ENCODE results near the gene B3GLCT. TPM values are rescaled to one million over a fixed set of nuclear protein-coding genes. Genes with fewer than 3 reads are reported as not detected.

B3GLCT gene
- total RNA-seq, 1 experiment from 2014 or later: 12.2 TPM

DNA sequence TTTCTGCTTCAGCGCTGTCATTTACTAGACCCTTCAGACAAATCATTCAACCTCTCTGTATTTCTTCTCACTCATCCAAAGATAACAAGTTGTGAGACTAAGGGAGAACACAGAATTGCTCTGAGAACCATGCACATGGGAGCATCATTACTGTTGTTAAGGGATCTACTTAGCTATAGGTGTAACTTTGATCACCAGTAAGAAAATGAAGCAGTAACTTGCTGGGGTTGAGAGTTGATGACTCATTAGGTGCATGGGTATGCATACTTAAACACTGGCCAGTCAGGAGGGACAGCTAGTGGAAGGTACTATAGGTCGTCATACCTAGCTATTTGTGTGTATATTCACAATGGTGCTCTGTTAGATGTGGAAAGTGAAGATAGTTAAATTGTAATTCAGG, 61.5 kb downstream of the B3GLCT start:
- Histone ChIP-seq H3K27me3 (no peaks in the 10 kb centered on the region), H3K27ac (no peak overlapping the region), H3K36me3 (no peaks in the 10 kb centered on the region; the same call in 1 of the 2 replicates), H3K4me1 (no peaks in the 10 kb centered on the region), H3K4me3 (no peak overlapping the region), H3K9me3 (replicated peaks) (peaks cover 3% of the 10 kb centered on the region; the same call in 1 of the 2 replicates)
- no peak for DNase-seq

DNA sequence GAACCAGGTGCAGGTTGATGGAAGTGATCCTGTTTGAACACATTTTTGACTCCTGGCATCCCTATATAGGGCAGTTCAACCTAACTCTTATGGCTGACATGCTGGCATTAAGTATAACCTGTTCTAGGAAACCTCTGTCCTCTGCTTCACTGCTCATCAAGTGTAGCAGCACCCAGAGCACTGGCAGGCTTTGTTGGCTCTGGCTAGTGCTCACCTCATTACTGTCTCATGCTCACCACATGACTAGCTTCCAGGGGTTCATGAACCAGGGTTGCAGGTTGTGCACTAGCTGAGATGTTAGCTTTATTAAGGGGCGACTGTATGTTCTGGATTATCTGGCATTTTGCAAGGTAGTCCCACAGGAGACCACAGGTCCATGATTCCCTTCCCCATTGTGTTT, 63.6 kb downstream of the B3GLCT start:
- H3K36me3 ChIP-seq: no peaks in the 10 kb centered on the region; the same call in 1 of the 2 replicates
- no peaks in the 10 kb centered on the region for H3K4me1 ChIP-seq
- H3K9me3 ChIP-seq (replicated peaks): no peaks in the 10 kb centered on the region; the same call in 1 of the 2 replicates
- no peaks in the 10 kb centered on the region for H3K27me3 ChIP-seq
- no peak overlapping the region for H3K4me3 ChIP-seq
- DNase-seq: no peak
- no peak overlapping the region for H3K27ac ChIP-seq

DNA sequence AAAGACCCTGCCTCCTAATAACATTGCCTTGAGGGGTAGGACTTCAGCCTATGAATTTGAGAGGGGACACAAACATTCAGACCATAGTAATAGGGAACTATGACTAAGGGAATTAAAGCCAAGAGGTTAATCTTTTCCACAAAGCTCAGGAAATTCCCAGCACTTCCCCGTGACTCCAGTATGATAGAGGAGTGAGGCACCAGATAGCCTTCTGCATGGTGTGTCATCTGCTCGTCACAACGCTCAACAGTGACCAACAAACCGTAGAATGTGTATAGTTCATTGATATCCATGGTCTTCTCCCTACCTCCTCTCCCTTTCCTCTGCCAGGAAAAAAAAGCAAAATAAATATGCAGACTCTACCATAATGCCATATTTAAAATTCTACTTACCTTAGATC, 64.4 kb downstream of the B3GLCT start:
- Histone ChIP-seq H3K36me3 (no peaks in the 10 kb centered on the region; the same call in 1 of the 2 replicates), H3K4me3 (no peak overlapping the region), H3K27me3 (no peaks in the 10 kb centered on the region), H3K9me3 (replicated peaks) (no peaks in the 10 kb centered on the region), H3K4me1 (no peaks in the 10 kb centered on the region), H3K27ac (no peak overlapping the region)
- no peak for DNase-seq

DNA sequence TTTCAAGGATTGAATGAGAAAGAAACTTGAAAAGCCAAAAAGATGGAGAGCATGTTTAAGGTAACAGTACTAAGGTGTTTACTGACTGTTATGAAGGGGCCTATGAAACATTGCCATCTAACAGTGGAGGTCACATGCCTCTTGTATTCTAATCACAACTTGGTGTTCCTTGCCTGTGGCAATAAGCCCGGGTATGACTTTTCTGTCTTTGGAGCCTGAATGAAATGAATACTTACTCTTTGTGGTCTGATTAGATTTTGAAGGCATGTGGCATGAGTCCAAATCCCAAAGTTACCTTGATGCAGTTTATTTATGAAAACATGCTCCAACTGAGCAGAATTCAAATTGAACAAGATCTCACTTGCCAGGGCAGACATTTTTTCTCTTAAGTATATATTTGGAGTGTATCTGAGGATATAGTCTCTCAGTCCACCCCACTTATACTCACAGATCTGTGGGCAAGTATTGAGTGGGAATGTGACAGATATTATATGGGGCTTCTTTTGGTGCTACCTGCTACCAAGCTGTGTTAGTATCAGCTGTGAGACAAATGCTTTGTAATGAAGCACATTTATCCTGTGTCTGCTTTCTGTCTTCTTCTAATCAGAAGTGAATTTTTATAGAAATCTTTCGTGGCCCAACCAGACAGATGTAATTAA, 67.5 kb downstream of the B3GLCT start:
- Histone ChIP-seq H3K4me3 (no peak overlapping the region), H3K36me3 (no peaks in the 10 kb centered on the region), H3K9me3 (replicated peaks) (no peaks in the 10 kb centered on the region), H3K27me3 (no peaks in the 10 kb centered on the region), H3K4me1 (no peaks in the 10 kb centered on the region), H3K27ac (no peak overlapping the region)
- DNase-seq: no peak

DNA sequence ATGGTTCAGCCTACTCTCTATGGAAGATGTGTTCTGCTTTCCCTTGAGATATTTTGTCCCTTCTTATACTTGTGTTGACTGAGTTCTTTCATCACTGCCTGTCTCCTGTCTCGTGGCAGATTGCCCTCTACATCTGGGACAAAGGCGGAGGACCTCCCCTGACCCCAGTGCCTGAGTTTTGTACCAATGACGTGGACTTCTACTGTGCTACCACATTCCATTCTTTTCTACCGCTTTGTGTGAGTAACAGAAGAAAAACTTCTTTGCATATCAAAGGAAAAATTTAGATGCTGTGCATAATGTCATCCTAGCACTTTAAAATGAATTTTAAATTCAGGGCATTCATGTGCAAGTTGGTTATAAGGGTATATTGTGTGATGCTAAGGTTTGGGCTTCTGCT, 74.6 kb downstream of the B3GLCT start:
- Histone ChIP-seq H3K9me3 (replicated peaks) (no peaks in the 10 kb centered on the region), H3K4me1 (no peaks in the 10 kb centered on the region), H3K4me3 (no peak overlapping the region), H3K27ac (no peak overlapping the region), H3K27me3 (no peaks in the 10 kb centered on the region), H3K36me3 (no peaks in the 10 kb centered on the region)
- no peak for DNase-seq

- Histone ChIP-seq H3K36me3 (no peaks in the 10 kb centered on the region), H3K27ac (no peak overlapping the region), H3K27me3 (no peaks in the 10 kb centered on the region), H3K4me3 (no peak overlapping the region), H3K4me1 (no peaks in the 10 kb centered on the region), H3K9me3 (replicated peaks) (0 out of 2 replicates have a peak, but pooled peaks cover 3% of the 10 kb centered on the region)
- no peak for DNase-seq
Observed at GRCh38 chr13:31276421-31276820, 76.6 kb downstream of the B3GLCT start.

DNA sequence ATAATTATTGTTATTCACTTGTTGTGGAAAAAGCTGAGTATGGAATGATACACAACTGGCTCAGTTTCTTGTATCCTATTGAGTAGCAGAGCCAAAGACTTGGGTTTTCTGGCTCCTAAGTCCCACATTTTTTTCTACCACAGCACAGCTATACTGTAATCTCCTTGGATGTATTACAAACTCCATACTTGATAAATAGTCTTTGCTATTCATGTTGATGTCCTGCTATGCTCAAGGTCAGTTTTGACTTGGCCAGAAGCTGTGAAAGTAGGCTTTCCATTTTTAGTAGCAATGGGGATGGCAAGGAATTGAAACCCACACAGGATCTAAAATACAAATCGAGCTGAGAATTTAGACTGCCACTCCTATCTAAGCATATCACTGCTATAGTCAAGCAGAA, 79.1 kb downstream of the B3GLCT start:
- Histone ChIP-seq H3K9me3 (replicated peaks) (0 out of 2 replicates have a peak, but pooled peaks cover 3% of the 10 kb centered on the region), H3K4me3 (no peak overlapping the region), H3K4me1 (no peaks in the 10 kb centered on the region), H3K27ac (no peak overlapping the region), H3K36me3 (no peaks in the 10 kb centered on the region), H3K27me3 (no peaks in the 10 kb centered on the region)
- no peak for DNase-seq

DNA sequence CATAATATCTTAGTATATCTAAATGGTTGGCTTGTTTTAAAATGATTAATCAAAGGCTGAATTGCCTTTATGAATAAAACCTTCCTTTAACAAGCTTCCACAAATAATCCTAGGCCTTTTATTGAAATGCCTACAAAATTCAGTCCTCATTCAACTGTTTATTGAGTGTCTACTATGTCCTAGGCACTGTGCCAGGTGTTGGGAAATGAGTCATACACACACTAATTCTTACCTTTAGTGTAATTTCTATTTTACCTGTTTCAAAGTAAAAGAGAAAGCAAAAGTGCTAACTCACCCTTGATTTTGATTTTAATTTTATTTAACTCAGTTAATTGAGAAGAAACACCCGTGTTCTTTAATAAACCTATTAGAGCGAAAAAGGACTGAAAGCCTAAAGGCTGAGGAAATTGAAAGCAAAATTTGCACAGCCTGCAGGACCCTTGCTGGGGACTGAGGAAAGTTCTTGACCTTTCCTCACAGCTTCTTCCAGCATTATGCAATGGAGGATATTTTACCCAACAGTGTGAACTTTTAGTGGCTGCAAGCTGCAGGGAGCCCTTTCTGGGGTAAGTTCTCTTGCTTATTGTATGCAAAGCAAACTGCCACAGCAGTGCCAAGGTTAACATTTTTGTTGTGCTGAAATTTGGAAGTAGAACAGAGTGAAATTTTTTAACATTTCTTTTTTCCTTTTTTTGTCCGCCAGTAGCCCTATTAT, 83.1 kb downstream of the B3GLCT start:
- Histone ChIP-seq H3K27me3 (no peaks in the 10 kb centered on the region), H3K36me3 (no peaks in the 10 kb centered on the region), H3K27ac (no peak overlapping the region), H3K4me1 (no peaks in the 10 kb centered on the region), H3K9me3 (replicated peaks) (0 out of 2 replicates have a peak, but pooled peaks cover 3% of the 10 kb centered on the region), H3K4me3 (no peak overlapping the region)
- DNase-seq: no peak

DNA sequence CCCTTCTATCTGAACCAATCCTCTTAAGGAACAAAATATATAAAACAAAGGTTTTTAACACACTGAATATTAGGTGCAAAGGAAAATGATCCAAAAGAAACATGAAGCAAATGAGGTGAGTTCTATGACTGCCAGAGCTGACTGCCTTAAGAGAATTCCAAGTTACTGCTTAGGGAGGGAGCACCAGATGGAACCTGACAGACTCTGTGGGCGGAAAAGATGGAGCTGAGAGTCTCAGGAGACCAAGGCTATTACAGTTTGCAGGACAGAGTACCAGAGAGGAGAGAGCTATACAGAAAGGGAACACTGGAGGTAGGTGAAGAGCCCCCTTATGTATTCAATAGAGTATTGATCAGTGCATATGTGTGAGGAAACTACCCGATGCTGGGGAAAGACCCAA, 87.2 kb downstream of the B3GLCT start:
- H3K27me3 ChIP-seq: no peaks in the 10 kb centered on the region
- H3K27ac ChIP-seq: no peak overlapping the region
- no peak for DNase-seq
- H3K36me3 ChIP-seq: no peaks in the 10 kb centered on the region
- no peak overlapping the region for H3K4me3 ChIP-seq
- no peaks in the 10 kb centered on the region for H3K9me3 ChIP-seq (replicated peaks)
- H3K4me1 ChIP-seq: no peaks in the 10 kb centered on the region

DNA sequence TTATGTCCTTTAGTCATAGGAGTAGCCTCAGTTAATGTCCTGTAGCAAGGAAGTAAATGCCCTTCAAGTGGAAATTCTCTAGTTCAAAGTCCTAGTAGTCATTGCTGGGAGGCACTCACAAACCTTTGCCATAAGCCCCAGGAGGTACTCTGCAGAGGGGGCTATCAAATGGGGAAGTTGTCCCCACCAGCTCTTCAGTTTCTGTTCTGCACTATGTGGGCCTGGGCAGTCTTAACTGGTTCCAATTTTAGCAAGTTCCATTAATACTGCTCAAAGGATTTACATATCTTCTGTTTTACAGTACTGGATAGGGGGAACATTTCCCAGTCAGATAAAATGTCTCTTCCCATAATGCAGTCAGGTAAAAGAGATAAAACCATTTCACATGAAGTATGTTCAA, 101.3 kb downstream of the B3GLCT start:
- Histone ChIP-seq H3K4me3 (no peak overlapping the region), H3K27me3 (no peaks in the 10 kb centered on the region), H3K9me3 (replicated peaks) (peaks cover 3% of the 10 kb centered on the region; the same call in 1 of the 2 replicates), H3K27ac (no peak overlapping the region), H3K36me3 (no peaks in the 10 kb centered on the region), H3K4me1 (no peaks in the 10 kb centered on the region)
- DNase-seq: no peak

DNA sequence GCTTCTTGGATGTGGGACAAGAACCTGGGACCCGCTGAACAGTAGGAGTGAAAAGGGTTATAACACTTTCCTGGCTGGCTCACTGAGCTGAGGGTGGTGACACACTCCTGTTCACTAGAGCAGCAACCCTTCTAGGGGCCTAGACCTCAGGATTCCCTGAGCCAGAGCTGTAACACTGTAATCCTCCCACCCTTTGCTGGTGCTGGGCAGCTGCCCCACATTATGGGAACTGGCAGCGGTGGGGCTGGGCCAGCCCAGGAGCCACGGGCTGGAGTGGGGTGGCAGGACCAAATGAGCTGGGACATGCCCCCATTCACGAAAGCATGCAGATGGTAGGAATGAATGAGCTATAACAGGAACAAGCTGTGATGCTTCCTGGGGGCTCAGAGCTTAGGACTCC, 110.6 kb downstream of the B3GLCT start:
- Histone ChIP-seq H3K9me3 (replicated peaks) (peaks cover 6% of the 10 kb centered on the region), H3K27me3 (no peaks in the 10 kb centered on the region), H3K27ac (no peak overlapping the region), H3K36me3 (no peaks in the 10 kb centered on the region), H3K4me1 (no peaks in the 10 kb centered on the region), H3K4me3 (no peak overlapping the region)
- DNase-seq: no peak

DNA sequence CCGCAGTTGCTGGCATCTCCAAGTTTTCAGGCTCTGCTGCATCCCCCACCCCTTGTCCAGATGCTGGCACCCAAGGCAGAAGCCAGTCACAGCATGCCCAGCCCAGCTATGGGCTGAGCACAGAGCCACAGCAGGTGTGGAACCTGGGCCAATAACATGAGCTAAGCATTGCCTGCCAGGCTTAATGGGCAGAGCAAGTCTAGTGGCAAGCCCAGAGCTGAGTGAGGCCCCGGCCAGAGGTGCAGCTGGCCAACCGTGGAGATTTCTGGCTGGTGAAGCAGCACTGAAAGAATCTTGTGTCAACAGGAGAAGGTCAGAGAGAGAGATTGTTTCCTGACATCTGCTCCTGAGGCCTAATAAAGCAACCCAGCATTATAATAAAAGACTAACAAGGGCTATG, 111.0 kb downstream of the B3GLCT start:
- Histone ChIP-seq H3K27me3 (no peaks in the 10 kb centered on the region), H3K9me3 (replicated peaks) (peaks cover 10% of the 10 kb centered on the region), H3K4me1 (no peaks in the 10 kb centered on the region), H3K36me3 (no peaks in the 10 kb centered on the region), H3K27ac (no peak overlapping the region), H3K4me3 (no peak overlapping the region)
- no peak for DNase-seq

- Histone ChIP-seq H3K4me1 (no peaks in the 10 kb centered on the region), H3K4me3 (no peak overlapping the region), H3K27me3 (no peaks in the 10 kb centered on the region), H3K27ac (no peak overlapping the region), H3K9me3 (replicated peaks) (peaks cover 13% of the 10 kb centered on the region), H3K36me3 (no peaks in the 10 kb centered on the region)
- DNase-seq: no peak
Observed at GRCh38 chr13:31311921-31312320, 112.1 kb downstream of the B3GLCT start.

GRCh38 chr13:31314961-31315360, 115.2 kb downstream of the B3GLCT start:
- H3K4me3 ChIP-seq: no peak overlapping the region
- no peak for DNase-seq
- H3K4me1 ChIP-seq: no peaks in the 10 kb centered on the region
- no peak overlapping the region for H3K27ac ChIP-seq
- H3K36me3 ChIP-seq: no peaks in the 10 kb centered on the region
- H3K9me3 ChIP-seq (replicated peaks): peaks cover 13% of the 10 kb centered on the region
- H3K27me3 ChIP-seq: no peaks in the 10 kb centered on the region

DNA sequence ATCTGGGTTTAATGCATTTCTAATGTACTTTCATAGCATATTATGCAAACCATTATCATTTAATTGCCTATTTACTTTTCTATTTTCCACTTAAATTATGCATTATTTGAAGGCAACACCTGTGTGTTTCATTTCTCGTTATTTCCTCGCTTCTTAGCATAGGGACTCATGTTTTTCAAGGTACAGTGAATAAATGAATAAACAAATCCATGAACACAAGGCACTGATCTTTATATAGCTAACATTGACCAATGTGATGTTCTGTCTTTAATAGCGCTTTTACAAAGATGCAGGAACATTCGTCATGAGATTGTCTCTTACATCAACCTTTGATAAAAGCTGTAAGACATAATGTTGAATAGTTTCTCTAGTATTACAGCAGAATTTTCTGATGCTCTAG, 121.2 kb downstream of the B3GLCT start:
- no peak overlapping the region for H3K4me3 ChIP-seq
- H3K4me1 ChIP-seq: no peaks in the 10 kb centered on the region
- peaks cover under 1% of the 10 kb centered on the region; the same call in 1 of the 2 replicates for H3K9me3 ChIP-seq (replicated peaks)
- no peak overlapping the region for H3K27ac ChIP-seq
- DNase-seq: no peak
- no peaks in the 10 kb centered on the region for H3K36me3 ChIP-seq
- H3K27me3 ChIP-seq: no peaks in the 10 kb centered on the region

- Histone ChIP-seq H3K9me3 (replicated peaks) (no peaks in the 10 kb centered on the region), H3K4me3 (no peak overlapping the region), H3K4me1 (no peaks in the 10 kb centered on the region), H3K36me3 (no peaks in the 10 kb centered on the region), H3K27ac (no peak overlapping the region), H3K27me3 (no peaks in the 10 kb centered on the region)
- DNase-seq: no peak
Observed at GRCh38 chr13:31321457-31321856, 121.7 kb downstream of the B3GLCT start.

Measured in SJCRH30 (cell line).